ENCODE data around the gene COCH.
"Not testable (repeated sequence)": the region's sequence is repeated elsewhere in the genome, so short reads cannot be mapped to it uniquely, and the experiment has no call there.

COCH gene

DNA sequence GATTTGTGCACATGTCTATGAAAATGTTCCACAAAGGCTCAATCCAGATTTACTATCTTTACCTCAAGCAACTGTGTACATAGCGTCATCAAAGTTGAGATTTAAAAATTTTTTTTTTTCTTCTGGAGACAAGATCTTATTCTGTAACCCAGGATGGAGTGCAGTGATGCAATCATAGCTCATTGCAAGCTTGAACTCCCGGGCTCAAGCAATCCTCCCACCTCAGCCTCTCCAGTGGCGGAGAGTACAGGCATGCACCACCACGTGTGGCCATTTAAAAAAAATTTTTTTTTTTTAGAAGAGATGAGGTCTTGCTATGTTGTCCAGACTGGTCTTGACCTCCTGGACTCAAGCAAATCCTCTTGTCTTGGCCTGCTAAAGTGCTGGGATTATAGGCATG, 2.3 kb downstream of the COCH start:
- no peak for FAIRE-seq

DNA sequence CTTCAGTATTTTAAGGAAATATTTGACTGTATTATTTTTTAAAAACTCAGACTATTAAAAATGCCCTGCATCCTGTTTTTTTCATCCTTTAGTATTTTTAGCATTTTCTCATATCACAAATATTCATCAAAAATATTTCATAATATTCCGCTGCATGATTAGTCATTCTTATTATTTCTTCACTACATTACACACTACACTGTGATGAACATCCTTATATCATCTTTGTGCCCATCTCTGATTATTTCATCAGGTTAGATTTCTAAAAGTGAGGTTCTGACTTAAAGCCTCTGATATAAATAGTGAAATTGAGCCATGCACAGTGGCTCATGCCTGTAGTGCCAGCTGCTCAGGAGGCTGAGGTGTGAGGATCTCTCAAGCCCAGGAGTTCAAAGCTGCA, 8.1 kb downstream of the COCH start:
- FAIRE-seq: no peak

DNA sequence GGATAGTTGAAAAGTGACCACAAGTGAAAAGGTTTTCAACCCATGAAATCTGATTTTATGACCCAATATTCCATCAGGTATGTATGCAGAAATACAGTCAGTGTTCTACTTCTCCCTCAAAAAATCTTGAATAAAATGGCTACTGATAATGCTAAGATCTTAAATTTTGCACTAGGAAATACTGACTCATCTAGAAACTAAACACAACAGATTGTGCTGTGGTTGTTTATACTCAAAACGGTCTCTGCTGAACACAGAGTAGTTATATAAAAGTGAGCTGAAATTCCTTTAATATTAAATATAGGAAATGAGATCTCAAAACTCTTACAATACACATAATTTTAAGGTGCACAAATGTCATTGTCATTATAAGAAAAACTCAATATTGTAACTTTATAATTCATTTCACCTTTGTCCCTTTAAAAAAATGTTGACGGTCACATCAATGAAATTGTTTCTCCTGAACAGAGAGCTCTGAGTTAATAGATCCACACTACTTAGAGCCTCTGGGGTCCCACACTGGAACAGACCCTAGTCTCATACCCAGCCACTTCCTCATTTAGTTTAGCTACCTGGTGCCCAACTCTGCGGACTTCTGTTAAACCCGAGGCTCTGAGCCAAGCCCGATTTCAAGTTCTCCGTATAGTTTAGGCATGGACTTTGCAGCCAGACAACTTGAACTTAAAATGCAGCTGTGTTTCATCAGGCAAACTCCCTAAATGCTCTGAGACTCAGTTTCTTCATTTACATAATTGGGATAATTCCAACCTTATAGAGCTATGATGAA, 9.3 kb downstream of the COCH start:
- no peak for FAIRE-seq

GRCh38 chr14:30884901-30885300, 10.5 kb downstream of the COCH start:
- FAIRE-seq: no peak

DNA sequence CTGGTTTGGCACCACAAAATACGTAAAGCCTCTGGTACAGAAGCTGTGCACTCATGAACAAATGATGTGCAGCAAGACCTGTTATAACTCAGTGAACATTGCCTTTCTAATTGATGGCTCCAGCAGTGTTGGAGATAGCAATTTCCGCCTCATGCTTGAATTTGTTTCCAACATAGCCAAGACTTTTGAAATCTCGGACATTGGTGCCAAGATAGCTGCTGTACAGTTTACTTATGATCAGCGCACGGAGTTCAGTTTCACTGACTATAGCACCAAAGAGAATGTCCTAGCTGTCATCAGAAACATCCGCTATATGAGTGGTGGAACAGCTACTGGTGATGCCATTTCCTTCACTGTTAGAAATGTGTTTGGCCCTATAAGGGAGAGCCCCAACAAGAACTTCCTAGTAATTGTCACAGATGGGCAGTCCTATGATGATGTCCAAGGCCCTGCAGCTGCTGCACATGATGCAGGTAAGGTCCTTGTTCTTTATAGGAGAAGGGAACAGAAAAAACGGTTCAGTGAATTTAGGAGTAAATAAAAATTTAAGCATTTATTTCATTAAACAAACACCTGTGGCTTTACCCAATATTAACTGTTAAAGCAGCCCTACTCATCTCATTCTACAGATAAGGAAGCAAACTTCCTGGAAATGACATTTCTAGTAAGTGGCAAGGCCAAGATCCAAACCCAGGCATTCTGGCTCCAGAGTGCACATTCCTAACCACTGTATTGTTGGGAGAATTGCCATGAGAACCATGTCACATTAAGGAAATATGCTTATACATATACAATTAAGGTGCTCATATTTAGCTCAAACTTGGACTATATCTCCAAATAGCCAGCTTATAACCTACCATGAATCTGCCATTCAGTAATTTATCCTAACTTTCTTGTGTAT, 11.7 kb downstream of the COCH start:
- FAIRE-seq: no peak

DNA sequence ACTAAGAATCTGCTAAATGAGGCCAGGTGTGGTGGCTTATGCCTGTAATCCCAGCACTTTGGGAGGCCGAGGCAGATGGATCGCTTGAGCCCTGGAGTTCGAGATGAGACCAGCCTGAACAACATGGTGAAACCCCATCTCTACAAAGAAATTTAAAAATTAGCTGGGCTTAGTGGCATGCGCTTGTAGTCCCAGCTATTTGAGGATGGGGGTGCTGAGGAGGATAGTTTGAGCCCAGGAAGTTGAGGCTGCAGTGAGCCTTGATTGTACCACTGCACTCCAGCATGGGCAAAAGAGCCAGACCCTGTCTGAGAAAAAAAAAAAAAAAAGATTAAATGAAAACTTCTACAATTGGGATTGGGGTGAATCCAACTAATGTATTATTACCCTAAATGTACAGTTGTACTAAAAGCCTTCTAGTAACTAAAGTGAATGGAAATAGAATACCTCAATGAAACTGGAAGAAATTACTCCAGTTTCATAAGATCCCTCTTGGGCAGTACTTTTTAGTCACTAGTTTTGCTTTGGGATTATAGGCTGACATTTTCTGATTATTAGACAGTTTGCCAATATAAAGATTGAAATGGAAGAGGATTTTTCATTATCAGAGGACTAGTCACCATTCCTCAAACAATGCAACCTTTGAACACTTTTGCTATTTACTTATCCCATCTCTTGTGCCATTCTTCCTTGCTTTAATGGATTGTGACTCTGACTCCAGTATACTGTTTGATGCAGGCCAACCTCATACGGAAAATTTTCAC, 14.3 kb downstream of the COCH start:
- FAIRE-seq: no peak

- no peak for FAIRE-seq
Observed at GRCh38 chr14:30889244-30889594, 14.9 kb downstream of the COCH start.

DNA sequence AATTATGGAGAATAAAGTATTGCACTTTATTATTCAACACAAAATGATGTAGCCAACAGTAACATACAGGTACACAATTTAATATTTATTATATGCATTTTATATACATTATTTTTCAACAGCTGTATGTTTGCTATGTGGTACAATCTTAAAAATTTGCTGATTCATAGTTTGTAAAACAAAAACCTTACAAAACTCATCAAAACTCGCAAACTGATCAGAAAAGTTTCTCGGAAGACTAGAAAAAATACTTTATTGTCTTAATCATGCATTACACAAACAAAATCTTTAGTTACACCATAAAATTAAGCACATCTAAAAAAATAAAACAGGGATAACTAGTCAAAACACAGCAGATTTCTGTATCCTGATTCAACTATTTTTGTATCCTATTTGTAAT, 19.5 kb downstream of the COCH start:
- no peak for FAIRE-seq

DNA sequence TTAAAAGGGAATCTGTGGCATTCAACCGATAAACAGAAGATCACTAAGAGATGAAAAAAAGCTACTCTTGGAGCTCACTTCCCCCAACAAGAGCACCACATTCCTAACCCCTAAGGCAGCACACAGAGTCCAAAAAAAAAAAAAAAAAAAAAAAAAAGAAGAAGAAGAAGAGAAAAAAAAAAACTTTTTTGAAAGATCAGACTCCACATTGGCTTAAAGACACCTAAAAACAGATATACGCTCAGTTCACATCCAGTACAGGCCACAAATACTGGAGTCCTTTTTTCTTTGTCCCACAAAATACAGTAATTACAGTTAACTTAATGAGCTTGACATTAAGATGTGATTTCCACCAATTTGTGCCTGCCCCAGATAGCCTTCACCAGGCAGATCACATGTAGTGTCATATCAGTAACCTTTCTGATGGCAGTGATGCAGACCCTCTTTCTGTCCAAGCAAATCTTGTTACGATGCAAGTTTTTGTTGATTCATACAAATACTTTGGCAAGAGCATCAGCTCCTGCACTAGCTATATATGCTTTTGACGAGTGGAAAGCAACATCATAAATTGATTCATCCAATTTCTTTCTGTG, 20.7 kb downstream of the COCH start:
- FAIRE-seq: no peak

DNA sequence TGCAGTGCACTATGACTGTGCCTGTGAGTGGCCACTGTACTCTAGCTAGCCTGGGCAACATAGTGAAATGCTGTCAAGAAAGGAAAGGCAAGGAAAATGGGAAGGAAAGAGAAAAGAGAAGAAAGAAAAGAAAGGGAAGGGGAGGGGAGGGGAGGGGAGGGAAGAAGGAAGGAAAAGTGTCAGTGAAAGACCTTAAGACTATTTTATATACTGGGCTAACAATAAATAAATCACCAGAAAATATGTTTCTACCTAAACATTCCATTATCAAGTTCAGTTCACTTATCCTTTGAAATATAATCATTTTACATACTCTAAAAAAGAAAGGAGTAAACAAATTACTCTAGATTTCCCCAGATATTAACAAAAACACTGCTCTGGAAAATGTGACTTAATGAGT, 22.1 kb downstream of the COCH start:
- FAIRE-seq: no peak

GRCh38 chr14:30897121-30897520, 22.8 kb downstream of the COCH start:
- FAIRE-seq: not testable (repeated sequence)

- FAIRE-seq: no peak
Observed at GRCh38 chr14:30903285-30904124, 29.1 kb downstream of the COCH start.

DNA sequence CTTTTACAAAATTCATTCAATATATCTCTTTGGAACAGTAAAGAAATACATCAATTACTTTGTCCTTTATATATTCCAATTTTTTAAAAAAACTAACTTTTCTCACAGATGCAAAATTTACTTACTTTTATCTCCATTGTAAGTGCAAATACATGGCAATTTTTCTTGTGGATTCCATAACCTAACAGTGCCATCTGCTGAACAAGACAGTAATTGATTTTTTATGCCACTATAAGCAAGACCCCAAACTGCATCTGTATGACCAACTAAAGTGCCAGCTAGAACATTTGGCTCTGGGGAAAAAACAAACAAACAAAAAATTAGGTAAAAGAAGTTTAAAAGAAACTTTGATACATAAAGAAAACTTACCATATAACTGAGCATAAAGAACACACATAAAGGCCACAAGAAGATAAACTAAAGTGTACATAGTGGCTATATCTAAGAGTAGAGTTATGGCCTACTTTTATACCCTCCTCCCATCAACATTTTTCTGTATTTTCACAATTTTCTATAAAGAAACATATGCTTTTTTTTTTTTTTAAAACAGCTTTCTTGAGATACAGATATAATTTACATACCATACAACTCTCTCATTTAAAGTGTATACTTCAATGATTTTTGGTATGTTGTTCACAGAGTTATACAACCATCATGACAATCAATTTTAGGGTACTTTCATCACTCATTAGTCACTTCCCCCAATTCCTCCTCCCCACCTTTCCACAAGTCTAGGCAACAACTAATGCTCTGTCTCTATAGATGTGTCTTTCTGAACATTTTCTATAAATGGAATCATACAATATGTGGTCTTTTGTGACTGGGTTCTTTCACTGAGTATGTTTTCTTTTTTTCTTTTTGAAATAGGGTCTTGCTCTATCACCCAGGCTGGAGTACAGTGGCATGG, 32.6 kb downstream of the COCH start:
- FAIRE-seq: no peak

DNA sequence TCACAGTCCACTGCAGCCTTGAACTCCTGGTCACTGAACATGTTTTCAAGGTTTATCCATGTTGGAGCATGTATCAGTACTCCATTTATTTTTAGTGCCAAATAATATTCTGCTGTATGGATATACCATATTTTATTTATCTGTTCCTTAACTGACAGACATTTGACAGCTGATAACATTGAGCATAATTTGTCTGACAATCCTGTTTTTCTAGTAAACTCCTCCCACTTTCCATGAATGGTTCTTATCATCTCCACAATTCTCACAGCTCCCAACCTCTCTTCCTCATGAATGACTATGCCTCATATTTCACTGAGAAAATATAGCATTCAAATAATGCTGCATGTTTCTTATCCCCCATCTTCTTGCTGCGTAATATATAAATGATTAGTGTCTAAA, 33.3 kb downstream of the COCH start:
- FAIRE-seq: no peak

GRCh38 chr14:30908826-30909225, 34.5 kb downstream of the COCH start:
- FAIRE-seq: no peak

GRCh38 chr14:30914812-30915211, 40.5 kb downstream of the COCH start:
- peak; percentile 43 for FAIRE-seq

DNA sequence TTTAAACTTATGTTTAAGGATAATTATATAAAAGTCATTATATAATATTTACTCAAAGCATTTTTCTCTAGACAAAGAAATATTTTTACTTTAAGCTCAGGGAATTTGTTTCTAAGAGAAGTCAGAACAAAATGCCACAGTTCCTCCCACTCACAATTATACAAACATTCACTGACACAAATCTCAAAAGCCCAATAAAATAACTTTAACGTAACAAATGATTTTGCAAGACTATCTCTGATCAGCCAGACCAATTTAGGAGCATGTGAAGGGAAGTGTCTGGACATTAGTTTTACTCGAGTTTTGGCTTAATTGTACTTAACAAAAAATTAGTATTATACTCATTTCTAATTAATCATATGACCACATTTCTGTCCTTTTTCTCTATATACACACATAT, 41.2 kb downstream of the COCH start:
- FAIRE-seq: no peak

- FAIRE-seq: no peak
Observed at GRCh38 chr14:30921305-30921704, 46.9 kb downstream of the COCH start.

DNA sequence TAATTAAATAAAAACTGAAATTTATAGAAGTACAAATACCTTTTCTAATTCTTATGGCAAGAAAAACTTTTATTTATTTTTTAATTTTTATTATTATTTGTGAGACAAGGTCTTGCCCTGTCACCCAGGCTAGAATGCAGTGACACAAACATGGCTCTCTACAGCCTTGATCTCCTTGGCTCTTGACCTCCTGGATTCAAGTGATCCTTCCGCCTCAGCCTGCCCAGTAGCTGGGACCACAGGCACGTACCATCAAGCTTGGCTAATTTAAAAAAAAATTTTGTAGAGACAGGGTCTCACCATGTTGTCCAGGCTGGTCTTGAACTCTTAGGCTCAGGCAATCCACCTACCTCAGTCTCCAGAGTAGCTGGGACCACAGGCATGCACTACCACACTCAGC, 47.4 kb downstream of the COCH start:
- no peak for FAIRE-seq

DNA sequence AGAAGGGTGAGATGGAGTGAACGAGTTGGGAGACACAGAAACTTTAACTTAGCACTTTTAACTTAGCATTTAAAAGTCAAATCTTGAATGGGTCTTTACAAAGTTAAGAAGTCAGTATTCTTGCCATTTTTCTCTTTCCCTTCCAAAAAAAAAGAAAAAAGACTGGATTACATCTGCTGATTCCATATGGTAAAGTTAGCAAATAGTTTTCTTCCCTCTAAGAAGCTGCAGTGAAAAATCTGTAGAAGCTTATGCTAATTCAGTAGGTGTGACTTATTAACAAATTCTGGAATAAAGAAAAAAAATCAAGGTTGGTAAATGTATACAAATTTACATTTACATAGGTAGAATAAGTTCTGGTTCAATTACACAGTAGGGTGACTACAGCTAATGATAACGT, 50.9 kb downstream of the COCH start:
- FAIRE-seq: no peak

GRCh38 chr14:30928462-30928861, 54.1 kb downstream of the COCH start:
- FAIRE-seq: no peak

Data from colon (tissue), 2 donors.